ENCODE results near the gene UBE2S. TPM values are rescaled to one million over a fixed set of nuclear protein-coding genes. Genes with fewer than 3 reads are reported as not detected.

UBE2S gene
- total RNA-seq, 1 experiment from 2014 or later, result 393 TPM

- no peak for TF ChIP-seq CTCF (conservative IDR thresholded peaks at IDR 0.05)
- peak; percentile 71 for DNase-seq
- H3K18ac ChIP-seq (ENCODE audit: insufficient read length, low read depth, low read length), result peak within 1 kb of the TSS; percentile 84
- no CpG with 5 or more reads among the region's 21 CpGs for WGBS (ENCODE audit: extremely low coverage, insufficient read length, low lambda C conversion rate)
- peak within 1 kb of the TSS; percentile 75 for H3K14ac ChIP-seq (ENCODE audit: insufficient read depth, low read length)
- no peak within 1 kb of the TSS for H3K9ac ChIP-seq (ENCODE audit: extremely low read depth, insufficient read length, low read length)
- no peak within 1 kb of the TSS for H2BK5ac ChIP-seq (ENCODE audit: insufficient read length, low read length)
- Mint-ChIP-seq H3K4me1 (peaks cover 38 to 54% of the 10 kb centered on the region in 2 experiments), H3K9me3 (no peaks in the 10 kb centered on the region), H3K4me3 (peak within 1 kb of the TSS; percentile 61 to 62), H3K36me3 (ENCODE audit: insufficient read depth in 1 of 3, low read depth in 3 of 3) (peaks cover 0 to 4% (median under 1%) of the 10 kb centered on the region in 3 experiments; a peak in 4 of 7 replicates), H3K27ac (peak within 1 kb of the TSS in 2 of 3 experiments; percentile 82 to 90; a peak in 4 of 7 replicates), H3K27me3 (ENCODE audit: low read depth) (peaks cover 69% of the 10 kb centered on the region)
- no peaks in the 10 kb centered on the region; the same call in 1 of the 2 replicates for H3K4me1 ChIP-seq (ENCODE audit: insufficient read depth, low read length)
- H3K4ac ChIP-seq (ENCODE audit: low read depth, low read length), result no peak within 1 kb of the TSS
- peak within 1 kb of the TSS; percentile 50 for H3K4me2 ChIP-seq (ENCODE audit: insufficient read depth, insufficient read length, low read length)
- no peak within 1 kb of the TSS for H4K8ac ChIP-seq (replicated peaks; ENCODE audit: insufficient read length, low read depth, low read length)
- H2BK15ac ChIP-seq (ENCODE audit: low read depth, low read length), result no peak within 1 kb of the TSS
- no peak within 1 kb of the TSS for H3T11ph ChIP-seq (ENCODE audit: low read length)
- no peaks in the 10 kb centered on the region for H3K9me3 ChIP-seq (ENCODE audit: control insufficient read depth, low read depth, low read length)
- no peaks in the 10 kb centered on the region for H4K20me1 ChIP-seq (ENCODE audit: control insufficient read depth, insufficient read depth, insufficient read length)
- H3K27me3 ChIP-seq (ENCODE audit: insufficient read depth, low read length), result no peaks in the 10 kb centered on the region; the same call in 1 of the 2 replicates
- no peak within 1 kb of the TSS for H2AK5ac ChIP-seq (ENCODE audit: insufficient read length, low read length)
- no peaks in the 10 kb centered on the region for H3K79me1 ChIP-seq (ENCODE audit: insufficient read depth, low read depth, low read length, poor library complexity, severe bottlenecking)
- H3K56ac ChIP-seq (ENCODE audit: insufficient read length, low read depth, low read length), result no peak within 1 kb of the TSS
- H3K27ac ChIP-seq (ENCODE audit: insufficient read length, low read depth, low read length), result no peak within 1 kb of the TSS
- H3K23me2 ChIP-seq (ENCODE audit: insufficient read length, low read depth, low read length, poor library complexity, severe bottlenecking), result peaks cover 7% of the 10 kb centered on the region
- H4K91ac ChIP-seq (ENCODE audit: insufficient read length, low read depth, low read length), result no peak within 1 kb of the TSS
- H3K23ac ChIP-seq (ENCODE audit: insufficient read length, low read depth, low read length), result no peak within 1 kb of the TSS
- H2BK12ac ChIP-seq (ENCODE audit: insufficient read length, low read depth, low read length), result no peak within 1 kb of the TSS
- no peaks in the 10 kb centered on the region for H3K79me2 ChIP-seq (ENCODE audit: insufficient read depth, low read length)
- no peak within 1 kb of the TSS for H4K5ac ChIP-seq (ENCODE audit: insufficient read length, low read depth, low read length)
- H2AFZ ChIP-seq (ENCODE audit: low read length), result no peak within 1 kb of the TSS
- H2BK120ac ChIP-seq (ENCODE audit: low read depth, low read length, poor library complexity, severe bottlenecking), result no peak within 1 kb of the TSS
- no peak within 1 kb of the TSS for H2BK20ac ChIP-seq (ENCODE audit: low read depth, low read length, poor library complexity, severe bottlenecking)
These were observed 31.2 kb downstream of the UBE2S start, which contains the start of gene TMEM190 for GRCh38 chr19:55376241-55376933. Gene TMEM190 (plus strand): TSS chr19:55376826. CDS start chr19:55376854, 28 bp downstream.
